Islet of Langerhans (tissue), 1 donor: ENCODE data around the gene QRFP.

ENCODE experiments used
- FAIRE-seq: peaks from one replicate; lab custom pipeline; 2011; peaks lifted over from hg19 to GRCh38; lab: Jason Lieb, UNC

QRFP gene

DNA sequence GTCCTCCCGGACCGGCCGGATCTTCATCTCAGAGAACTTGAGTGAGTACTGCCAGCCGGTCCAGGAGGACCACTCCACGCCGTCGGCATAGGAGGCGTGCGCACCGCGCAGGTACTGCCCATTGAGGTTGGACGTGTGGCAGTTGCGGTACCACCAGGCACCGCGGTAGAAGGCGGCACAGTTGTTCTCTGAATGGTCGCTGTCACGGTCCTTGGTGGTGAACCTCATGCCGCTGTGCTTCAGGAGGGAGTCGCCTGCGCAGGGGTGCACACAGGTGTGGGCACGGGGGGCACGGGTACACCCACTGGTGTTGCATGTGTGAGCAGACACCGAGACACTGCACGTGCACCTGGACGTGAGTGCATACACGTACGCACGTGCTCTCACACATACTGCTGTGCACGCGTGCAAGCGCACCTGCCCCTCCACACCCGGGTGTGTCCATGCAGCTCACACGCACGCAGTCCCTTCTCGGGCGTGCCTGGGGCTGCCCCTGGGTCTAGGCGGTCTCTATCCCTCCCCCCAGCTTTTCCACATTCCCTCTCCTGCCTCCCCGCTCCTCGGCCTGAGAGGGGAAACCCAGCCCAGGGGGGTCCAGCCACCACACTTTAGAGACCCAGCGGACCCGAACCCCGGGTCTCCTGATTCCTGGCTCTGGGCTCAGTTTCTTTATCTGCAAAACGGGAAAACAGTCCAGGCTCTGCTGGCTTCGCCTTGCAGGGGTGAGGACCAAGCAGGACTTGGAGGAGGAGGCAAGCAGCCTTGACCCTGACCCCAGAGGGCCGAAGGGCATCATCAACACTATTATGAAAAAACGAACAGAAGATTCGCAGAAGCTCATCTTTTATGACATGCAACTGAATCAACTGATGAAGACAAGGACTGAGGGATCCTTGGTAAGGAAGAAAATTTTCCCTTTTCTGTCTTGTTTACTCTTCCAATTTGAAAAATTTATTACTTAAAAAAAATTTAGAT is 7.7 kb upstream of the QRFP start:
- FAIRE-seq: no peak

- no peak for FAIRE-seq
Observed at GRCh38 chr9:130903194-130904069, 6.8 kb upstream of the QRFP start.

DNA sequence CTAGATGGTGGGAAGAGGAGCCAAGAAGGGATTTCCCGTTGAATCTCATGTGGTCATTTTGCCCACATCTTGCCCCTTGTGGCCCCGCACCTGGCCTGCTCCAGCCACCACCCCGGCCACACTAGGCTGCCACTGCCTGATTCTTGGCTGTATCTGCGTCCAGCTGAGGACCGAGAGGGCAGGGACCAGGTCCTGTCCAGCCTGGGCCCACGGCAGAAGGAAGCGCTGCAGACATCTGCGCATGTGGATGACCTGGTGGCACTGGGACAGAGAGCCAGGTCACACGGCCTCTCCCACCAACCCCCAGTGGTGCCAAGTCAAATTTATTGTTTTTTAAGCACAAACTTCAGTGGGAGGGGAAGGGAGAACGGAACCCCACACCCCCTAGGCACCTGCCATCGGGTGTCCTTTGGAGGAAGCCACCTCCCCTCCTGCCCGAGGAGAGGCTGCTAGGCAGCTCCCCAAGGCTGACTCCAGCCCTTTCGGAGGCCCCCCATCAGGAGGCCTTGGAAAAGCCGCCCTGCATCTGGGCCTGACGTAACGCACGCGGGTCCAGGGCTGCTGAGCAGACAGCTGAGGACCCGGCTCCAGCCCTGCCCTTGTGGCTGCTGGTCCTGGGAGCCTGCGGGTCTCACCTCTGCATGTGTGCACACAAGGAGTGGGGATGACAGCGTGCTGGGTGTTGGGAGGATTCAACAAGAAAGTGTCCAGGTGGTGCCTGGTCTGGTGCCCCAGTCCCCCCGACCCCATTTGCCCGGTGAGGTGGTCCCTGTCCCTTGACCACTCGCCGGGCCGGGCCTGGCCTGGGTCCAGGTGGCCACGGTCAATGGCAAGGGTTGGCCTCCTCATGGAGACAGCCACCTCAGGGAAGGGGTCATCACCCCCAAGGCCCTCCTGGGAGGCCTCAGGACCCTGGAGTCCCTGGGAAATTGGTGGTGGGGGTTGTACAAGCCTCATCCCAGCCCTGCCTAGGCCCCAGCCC is 5.9 kb upstream of the QRFP start:
- no peak for FAIRE-seq

- FAIRE-seq: no peak
Observed at GRCh38 chr9:130901498-130902203, 5.0 kb upstream of the QRFP start.

DNA sequence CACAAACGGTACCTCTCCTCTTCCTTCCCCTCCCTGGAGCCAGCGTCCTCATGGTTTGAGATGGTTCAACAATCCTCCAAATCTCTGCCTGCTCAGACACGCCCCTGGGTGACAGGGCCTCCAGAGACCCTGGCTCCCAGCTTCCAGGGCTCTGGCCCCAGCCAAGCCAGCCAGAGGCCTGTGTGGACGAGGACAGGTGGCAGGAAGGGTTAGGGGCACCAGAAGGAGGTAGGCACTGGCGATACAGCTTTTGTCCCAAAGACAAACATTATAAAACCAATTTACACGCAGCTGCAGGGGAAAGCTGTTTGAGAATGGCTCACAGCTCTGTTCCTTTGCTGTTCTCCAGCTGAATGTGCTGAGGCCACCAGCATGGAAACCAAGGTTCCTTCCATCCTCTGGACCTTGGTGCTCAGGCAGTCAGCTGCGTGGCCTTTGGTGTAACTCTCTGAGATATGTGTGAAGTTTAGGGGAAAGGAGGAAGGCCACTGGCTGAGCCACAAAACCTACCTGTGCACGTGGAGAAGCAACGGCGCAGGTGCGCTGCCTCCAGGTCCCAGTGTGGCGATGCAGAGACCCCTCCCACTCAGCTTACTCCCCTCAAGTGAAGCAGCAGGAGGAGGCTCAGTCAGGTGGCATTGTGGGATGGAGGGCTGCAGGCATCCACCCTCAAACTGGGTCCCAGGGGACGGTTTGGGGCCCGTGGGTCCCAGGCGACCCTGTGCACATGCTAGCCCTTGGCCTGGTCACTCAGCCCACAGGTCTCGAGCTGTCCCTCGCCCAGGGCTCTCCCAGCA is 4.3 kb upstream of the QRFP start:
- FAIRE-seq: no peak

- no peak for FAIRE-seq
Observed at GRCh38 chr9:130899051-130899748, 2.6 kb upstream of the QRFP start.

GRCh38 chr9:130898552-130898852 is 1.9 kb upstream of the QRFP start:
- no peak for FAIRE-seq

DNA sequence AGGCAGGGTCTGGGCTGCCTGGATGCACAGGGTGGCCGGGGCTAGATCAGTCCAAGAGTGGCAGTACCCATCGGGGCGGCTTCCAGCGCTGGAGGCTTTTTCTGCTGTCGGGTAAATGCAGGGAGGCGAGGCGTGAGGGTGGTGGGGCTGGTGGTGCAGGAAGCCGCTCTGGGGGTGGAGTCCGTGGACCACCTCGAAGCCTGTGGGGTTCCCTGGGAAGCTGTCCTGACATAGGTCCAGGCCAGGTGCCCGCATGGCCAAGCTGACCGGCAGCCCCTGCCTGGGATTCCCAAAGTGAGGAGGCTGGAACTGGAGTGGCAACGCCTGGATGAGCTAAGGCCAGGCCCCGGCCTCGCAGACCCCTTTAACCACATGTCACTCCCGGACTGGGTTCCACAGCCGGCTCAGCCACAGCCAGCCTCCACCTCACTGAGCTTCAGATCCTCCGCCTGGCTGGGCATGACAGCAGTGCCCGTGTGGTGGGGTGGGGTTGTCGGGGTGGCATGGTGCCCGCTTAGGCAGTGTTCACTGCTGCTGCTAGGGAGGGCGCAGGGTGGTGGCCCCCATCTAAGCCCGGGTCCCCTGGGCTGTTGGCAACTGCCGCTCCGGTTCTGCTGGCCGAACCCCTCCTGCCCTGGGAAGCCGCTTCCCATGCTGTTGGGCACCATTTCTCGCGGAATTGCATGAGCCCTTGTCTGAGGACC is 1.4 kb upstream of the QRFP start:
- no peak for FAIRE-seq

DNA sequence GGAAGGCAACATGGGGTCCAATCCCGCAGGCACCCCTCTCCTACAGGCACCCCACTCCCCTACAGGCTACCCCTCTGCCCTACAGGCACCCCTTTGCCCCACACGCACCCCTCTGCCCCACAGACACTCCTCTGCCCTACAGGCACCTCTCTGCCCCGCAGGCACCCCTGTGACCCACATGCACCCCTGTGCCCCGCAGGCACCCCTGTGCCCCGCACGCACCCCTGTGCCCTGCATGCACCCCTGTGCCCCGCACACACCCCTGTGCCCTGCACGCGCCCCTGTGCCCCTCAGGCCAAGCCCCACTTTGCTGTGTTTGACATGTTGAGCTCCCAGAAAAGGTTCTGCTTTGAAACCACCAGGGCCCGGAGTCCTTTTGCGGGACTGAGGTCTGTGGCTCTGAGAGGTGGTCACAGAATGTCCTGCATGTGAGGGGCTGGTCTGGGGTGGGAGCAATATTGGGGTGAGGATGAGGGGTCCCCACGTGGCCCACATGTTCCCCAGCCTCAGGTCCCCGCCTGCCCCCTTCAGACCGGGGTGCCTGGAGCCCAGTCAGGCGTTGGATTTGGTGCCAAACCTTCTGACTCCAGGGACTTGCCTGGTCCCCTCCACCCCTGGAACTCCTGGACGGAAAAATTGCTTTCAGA is 616 bp upstream of the QRFP start:
- FAIRE-seq: no peak

GRCh38 chr9:130895481-130896232 is 955 bp downstream of the QRFP start:
- FAIRE-seq: no peak

DNA sequence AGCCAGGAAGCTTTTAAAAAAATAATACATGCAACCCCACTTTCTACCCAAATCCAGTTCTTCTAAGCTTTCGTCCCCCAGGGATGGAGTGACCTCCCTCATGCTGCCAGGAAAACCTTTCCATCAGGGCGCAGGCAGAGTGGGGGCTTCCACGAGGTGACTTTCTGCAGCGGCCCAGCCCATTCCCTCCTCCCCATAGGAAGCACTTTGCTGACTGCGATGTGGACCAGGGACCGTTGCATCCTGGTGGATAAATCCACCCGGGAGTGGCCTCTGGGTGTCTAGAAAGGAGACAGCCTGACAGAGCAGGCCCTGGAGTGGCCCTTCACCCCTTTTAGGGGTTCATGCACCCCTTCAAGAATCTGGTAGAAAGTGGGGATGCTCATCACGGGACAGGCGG is 1.6 kb downstream of the QRFP start:
- FAIRE-seq: no peak

DNA sequence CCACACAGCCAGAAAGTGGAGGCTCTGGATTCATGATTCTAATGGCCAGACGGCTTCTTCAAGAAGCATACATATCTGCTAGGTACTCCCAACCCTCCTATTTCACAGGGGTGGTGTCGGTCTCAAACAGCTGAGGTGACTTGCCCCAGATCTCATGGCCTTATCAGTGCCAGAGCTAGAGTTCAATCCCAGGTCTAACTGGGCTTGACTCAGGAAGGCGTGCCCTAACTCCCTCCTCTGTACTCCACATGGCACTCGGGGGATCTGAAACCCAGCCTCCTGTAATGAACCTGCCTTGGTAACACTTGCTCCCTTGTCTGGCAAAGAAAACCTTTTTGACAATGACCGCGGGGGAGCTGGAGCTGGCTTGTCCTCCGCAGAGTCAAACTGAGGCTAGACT is 2.1 kb downstream of the QRFP start:
- no peak for FAIRE-seq

DNA sequence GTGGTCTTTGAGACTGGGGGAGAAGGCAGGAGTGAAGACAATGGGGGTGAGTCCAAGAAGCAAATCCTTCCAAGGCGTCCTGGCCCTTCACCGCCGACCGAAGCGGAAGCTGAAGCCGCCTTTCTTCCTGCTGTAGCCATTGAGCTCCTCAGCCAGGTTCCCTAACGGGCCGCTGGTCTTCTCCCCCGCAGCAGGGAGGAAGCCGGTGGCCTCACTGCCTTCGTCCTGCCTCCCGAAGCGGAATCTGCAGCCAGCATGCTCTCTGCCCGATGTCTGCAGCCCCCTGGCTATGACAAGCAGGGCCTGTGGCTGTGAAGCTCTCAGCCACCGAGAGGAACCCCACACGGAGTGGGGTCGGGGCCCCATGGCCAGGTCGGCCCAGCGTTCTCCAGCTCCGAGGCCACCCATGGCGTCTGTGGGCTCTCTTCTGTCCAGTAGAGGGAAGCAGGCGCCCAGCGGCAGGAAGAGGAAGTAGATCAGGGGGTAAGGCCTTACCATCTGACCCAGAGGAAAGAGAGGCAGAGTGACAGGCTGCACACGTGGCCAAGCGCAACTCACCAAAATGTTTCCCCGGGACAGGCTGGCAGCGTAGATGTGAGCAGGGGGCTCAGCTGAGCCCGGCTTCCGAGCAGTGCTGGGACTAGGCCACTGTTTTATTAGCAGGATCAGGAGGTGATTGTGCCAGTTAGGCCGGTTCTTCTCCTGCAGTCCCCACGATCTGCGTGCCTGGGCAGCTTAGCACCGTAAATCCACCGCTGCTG is 3.1 kb downstream of the QRFP start:
- no peak for FAIRE-seq

DNA sequence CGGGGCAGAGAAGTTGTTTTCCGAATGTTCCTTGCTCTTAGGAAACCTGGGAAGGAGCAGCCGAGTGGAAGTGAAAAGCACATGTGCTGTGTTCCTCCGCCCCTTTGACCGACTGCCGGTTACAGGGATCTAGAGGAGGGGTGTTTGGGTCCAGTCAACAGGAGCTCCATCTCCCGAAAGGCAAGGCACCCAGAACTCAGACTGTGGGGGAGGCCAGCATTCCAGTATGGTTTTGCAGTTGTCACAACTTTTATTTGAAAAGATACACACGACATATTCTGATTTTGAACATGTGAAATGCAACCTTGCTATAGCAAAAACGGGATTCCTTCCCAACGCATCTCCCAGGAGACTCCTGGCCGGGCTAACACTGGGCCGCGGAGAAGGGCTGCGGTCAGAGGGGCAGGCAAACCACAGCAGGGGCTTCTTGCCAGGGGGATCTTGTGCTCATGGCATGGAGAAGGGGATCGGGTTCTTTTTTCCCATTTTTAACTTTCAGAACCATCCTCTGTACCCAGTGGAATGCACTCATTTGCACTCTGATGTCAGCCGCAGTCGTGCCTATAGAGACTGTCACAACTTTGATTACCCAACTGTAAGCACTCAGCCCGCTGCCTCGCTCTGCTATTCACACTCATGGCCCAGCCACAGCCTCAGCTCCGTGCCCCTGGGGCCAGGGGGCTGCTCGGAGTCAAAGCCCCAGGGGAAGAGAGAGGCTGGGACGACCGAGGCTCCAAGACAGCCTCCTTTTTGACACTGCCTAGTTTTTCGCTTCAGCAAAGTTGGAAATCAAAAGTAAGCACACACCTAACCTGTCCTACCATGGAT is 3.9 kb downstream of the QRFP start:
- no peak for FAIRE-seq

DNA sequence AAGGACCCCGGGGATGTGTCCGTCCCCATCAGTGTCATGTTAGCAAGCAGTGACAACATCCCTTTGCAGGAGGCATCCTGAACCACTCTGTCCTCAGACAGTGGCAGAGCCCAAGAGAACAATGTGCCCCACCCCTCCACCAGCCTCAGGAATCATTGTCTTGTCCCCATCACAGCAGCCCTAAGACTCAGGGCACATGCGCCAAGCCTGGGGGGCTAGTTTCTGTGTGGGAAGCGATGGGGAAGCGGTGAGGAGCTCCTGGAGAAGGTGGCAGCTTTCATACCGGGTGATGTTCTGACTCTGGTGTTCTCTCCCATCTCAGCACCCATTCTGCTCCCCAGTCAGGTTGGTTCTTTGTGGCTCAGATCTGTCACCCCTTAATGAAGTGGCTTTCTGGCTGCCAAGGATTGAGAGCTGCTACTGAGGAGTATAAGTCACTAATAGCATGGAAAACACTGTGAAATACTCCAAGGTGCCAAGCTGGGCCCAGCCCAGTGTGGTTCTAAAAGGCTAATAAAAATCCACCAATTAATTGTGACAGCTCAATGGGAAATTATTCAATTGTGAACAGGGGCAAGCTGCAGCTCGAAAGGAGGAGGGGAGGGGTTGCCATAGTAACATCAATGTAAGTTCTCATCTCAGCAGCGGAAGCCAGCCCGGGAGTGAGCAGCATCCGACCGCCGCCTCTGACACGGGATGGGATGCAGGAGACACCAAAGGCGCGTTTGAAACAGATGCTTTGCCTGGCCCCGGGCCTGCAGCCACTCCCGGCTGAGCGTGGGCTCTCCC is 4.7 kb downstream of the QRFP start:
- no peak for FAIRE-seq
